Rectal smooth muscle tissue (tissue), 1 donor: ENCODE data around the gene ARID5A.
A peak's percentile ranks its signal among the peaks of the same experiment; 100 is the strongest.

Source experiments
- H3K27ac ChIP-seq: one replicate; pipeline ENCODE4 v1.7.0; 2013; ENCODE audit warnings: low read depth, low read length, inconsistent platforms
- H3K27me3 ChIP-seq: one replicate; pipeline ENCODE4 v1.7.0; 2013; ENCODE audit warnings: low read length; ENCODE audit not compliant: control insufficient read depth, insufficient read depth
- H3K36me3 ChIP-seq: one replicate; pipeline ENCODE4 v1.7.0; 2013; ENCODE audit warnings: low read length; ENCODE audit not compliant: control insufficient read depth, insufficient read depth
- H3K4me1 ChIP-seq: one replicate; pipeline ENCODE4 v1.7.0; 2013; ENCODE audit warnings: low read length; ENCODE audit not compliant: control insufficient read depth, insufficient read depth
- H3K4me3 ChIP-seq: one replicate; pipeline ENCODE4 v1.7.0; 2013; ENCODE audit warnings: low read length
- H3K9ac ChIP-seq: one replicate; pipeline ENCODE4 v1.7.0; 2013; ENCODE audit warnings: low read length

The ARID5A gene

DNA sequence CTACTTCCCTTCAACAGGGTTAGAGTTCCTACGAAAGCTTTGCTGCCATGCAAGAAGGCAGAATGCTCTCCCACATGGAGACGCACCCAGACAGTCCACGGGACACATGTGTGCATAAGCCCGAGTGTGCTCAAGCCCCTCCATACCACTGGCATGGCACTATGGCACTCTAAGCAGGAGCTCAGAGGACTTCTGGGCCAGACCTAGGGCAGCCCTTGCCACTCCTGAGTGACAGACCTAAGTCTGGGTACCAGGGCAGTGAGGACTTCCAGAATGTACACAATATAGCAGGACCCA is 11.4 kb upstream of the ARID5A start:
- no peaks in the 10 kb centered on the region for H3K27me3 ChIP-seq
- H3K9ac ChIP-seq = no peak overlapping the region
- no peak overlapping the region for H3K27ac ChIP-seq

DNA sequence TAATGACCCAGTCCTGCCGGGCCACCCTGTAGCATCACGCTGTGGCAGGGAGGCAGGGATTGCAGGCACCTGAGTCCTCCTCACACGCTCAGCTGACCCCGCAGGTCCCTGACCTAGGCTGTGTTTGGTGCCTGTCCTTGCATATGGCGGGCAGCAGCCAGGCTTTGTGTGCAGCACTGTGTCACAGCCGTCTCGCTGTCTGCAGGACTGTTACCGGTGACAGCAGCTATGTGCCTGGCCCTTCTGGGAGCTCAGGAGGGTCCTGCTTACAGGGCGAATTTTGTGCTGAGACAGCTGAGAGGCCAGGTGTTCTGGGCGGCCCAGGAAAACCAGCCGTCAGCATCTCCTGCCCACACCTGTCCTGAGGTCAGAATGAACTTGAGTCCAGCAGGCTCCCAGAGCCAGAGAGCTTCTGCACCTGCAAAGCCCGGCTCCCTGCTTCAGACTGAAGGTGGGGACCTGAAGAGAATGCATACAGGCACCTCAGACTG is 10.4 kb upstream of the ARID5A start:
- no peak overlapping the region for H3K4me3 ChIP-seq
- H3K36me3 ChIP-seq = no peaks in the 10 kb centered on the region
- no peak overlapping the region for H3K27ac ChIP-seq

More for the DNA sequence above, 11.4 kb upstream of the ARID5A start:
- Histone ChIP-seq H3K4me3 (no peak overlapping the region), H3K36me3 (no peaks in the 10 kb centered on the region), H3K4me1 (peaks cover 10% of the 10 kb centered on the region)

DNA sequence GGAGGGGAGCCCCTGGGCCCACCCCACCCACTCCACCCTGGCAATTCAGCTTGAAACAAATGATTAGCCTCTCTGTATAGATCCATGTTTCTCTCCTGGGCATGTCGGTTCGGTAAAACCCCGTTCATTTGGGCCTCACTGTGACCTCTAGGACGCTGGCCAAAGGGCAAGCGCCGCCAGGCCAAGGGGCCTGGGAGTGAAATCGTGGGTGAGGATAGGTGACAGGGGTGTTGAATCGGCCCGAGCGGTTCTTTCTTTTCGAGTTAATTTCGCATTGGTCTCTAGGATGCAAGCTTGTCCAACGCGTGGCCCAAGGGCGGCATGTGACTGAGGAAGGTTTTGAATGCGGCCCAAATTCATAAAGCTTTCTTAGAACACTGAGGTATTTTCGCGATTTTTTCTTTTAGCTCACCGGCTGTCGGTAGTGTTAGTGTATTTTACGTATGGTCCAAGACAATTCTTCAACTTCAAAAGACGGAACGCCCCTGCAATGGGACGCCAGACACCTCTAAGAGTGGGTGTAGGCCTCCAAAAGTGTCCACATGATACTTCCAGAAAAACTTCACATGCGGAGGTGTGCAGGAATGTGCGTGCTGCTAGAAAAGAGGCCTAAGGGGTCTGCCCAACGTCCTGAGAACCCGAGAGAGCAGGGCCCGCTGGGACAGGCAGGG is 9.8 kb upstream of the ARID5A start:
- Histone ChIP-seq H3K36me3 (no peaks in the 10 kb centered on the region), H3K27ac (peak overlapping the region; percentile 80), H3K4me1 (peaks cover 17% of the 10 kb centered on the region), H3K27me3 (no peaks in the 10 kb centered on the region), H3K9ac (peak overlapping the region; percentile 52), H3K4me3 (peak overlapping the region; percentile 60)

More for the DNA sequence above, 10.4 kb upstream of the ARID5A start:
- H3K9ac ChIP-seq = no peak overlapping the region
- no peaks in the 10 kb centered on the region for H3K27me3 ChIP-seq
- peaks cover 11% of the 10 kb centered on the region for H3K4me1 ChIP-seq

DNA sequence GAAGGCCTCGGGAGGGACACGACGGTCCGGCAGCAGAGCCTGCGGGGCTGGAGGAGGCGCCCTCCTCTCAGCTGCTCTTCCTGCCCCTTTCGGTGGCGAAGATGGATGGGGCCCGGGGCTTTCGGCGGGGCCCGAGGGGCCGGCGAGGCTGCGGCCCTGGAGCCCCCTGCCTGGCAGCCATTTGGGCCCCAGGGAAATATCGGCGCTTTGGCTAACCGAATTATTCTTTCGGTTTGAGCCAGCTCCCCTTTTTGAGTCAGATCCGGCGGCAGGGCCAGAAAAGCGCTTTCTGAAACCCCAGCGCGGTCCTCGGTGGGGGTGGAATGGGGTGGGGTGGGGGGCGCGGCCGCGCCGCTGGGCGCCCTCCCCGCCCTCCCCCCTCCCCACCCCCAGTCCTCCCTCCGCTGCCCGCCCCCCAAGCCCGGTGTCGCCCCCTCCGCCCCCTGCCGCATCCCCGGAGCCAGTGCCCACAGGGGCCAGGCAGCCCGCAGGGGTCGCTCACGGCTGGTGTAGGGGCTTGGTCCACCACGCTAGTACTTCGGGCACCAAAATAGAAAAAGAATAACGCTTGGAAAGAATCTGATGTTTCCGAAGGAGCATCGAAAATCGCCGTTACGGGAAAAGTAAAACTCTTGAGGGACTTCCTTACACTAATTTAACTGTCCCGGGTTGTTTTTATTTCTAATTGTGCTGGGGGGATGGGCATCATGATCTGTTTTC is 9.1 kb upstream of the ARID5A start:
- Histone ChIP-seq H3K4me3 (peak overlapping the region; percentile 60), H3K36me3 (no peaks in the 10 kb centered on the region), H3K27me3 (no peaks in the 10 kb centered on the region), H3K4me1 (peaks cover 20% of the 10 kb centered on the region), H3K9ac (peak overlapping the region; percentile 52), H3K27ac (peak overlapping the region; percentile 84)

DNA sequence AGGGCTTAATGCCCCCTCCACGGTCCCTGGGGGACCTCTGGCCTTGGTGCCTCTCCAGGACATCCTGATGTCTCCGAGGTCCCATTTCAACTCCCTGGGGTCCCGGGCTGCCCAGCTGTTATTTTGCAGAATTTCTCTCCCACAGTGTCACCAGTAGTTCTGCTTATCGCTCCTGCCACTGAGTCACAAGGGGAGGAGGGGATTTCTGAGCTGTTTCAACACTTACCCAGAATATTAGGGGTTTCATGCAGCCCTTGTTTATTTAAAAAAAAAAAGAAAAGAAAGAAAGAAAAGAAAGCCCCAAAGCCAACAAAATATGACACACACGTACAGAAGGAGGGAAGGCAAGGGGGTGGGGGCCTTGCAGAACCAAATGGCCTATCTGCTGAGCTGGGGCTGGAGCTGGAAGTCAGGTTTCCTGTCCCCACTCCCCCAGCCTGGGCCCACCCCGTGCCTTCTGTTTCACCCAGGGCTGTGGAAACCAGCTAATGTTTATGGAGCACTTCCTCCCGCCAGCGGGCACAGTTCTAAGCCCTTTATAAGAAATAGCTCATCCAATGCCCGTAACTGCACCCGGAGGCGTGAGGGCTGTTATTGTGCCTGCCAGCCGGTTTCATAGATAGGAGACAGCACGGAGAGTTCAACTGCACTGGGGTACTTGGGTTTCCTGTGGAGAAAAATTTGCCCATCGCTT is 8.4 kb upstream of the ARID5A start:
- H3K36me3 ChIP-seq = no peaks in the 10 kb centered on the region
- H3K4me3 ChIP-seq = peak overlapping the region; percentile 53
- H3K27me3 ChIP-seq = no peaks in the 10 kb centered on the region
- no peak overlapping the region for H3K9ac ChIP-seq
- peaks cover 27% of the 10 kb centered on the region for H3K4me1 ChIP-seq
- peak overlapping the region; percentile 84 for H3K27ac ChIP-seq

DNA sequence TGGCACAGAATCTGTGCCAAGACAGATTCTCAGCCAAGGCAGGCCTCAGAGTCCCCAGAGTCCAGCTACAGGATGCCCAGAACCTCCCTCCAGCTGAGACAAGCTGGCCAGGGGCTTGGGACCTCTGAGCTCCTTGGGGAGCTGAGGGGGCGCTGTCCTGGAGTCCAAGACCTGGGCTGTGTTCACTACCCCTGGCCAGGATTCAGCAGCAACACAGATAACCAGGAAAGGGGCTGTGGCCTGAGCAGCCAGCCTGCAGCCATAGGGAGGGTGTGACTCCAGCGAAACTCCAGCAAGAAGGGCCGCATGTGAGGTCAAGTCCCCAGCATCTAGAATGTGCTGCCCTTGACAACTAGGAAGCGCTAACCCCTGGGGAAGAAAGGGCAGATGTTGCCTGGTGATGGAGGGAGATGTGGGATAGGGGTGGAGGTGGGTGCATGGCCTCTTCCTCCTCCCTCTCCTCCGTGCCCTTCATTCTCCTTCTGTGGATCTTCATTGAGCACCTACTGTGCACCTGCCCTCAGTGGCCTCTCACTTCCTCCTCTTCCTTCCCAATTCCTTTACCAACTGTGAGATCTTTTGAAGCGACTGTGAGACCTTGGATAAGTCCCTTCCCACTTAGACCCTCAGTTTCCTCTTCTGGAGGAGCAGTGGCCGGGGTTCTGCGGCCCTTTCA is 7.7 kb upstream of the ARID5A start:
- no peak overlapping the region for H3K9ac ChIP-seq

DNA sequence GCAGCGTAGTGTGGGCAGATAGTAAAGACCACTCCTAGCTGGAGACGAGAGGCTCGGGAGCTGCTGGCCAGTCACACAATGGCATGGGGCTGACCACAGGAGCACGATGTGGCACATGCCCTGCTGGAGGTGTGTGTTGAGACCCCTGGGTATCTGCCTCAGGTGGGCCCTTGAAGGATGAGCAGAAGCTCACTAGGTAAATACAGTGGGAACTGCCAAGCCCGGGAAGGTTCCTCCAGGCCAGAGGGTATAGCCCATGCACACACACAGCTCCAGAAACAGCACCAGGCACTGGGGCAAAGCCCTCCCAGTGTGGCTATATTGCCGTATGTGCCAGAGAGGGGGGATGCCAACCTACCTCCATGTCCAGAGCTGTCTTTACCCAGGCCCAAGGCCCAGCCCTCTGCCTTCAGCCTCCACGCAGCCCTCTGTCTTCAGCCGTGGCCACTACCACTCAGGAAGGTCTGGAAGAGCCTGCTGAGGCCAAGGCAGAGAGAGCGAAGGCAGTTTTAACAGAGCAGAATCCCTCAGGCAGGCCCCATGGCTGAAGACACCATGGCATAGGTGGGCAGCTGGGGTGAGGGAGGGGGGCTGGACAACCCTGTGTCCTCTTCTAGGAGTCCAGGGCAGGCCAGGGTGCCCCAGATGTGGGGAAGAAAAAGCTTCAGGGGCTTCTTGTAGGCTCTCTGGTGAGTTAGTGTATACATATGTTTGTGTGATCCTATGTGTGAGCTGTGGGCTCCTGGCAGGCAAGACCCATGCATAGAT is 7.0 kb upstream of the ARID5A start:
- Histone ChIP-seq H3K9ac (no peak overlapping the region), H3K4me1 (peaks cover 40% of the 10 kb centered on the region), H3K27me3 (no peaks in the 10 kb centered on the region), H3K36me3 (no peaks in the 10 kb centered on the region), H3K4me3 (no peak overlapping the region), H3K27ac (no peak overlapping the region)

More for the DNA sequence above, 7.7 kb upstream of the ARID5A start:
- no peaks in the 10 kb centered on the region for H3K36me3 ChIP-seq
- H3K27ac ChIP-seq = peak overlapping the region; percentile 84
- no peak overlapping the region for H3K4me3 ChIP-seq
- peaks cover 33% of the 10 kb centered on the region for H3K4me1 ChIP-seq
- H3K27me3 ChIP-seq = no peaks in the 10 kb centered on the region

DNA sequence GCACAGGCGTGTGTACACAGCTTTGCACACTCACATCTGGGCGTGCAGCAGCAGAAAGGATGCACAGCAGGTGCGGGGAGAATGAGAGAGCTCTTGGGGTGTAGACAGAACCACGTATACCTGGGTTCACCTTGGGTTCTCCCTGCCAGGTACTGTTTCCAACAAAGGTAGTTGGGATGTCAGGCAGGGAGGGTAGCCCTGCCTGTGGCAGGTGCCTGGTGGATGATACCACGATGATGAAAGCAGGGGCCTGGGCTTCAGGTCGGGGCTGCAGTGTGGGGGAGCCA is 6.5 kb upstream of the ARID5A start:
- H3K9ac ChIP-seq = no peak overlapping the region
- peak overlapping the region; percentile 28 for H3K27ac ChIP-seq
- peaks cover 45% of the 10 kb centered on the region for H3K4me1 ChIP-seq
- H3K36me3 ChIP-seq = no peaks in the 10 kb centered on the region
- no peak overlapping the region for H3K4me3 ChIP-seq
- H3K27me3 ChIP-seq = no peaks in the 10 kb centered on the region

DNA sequence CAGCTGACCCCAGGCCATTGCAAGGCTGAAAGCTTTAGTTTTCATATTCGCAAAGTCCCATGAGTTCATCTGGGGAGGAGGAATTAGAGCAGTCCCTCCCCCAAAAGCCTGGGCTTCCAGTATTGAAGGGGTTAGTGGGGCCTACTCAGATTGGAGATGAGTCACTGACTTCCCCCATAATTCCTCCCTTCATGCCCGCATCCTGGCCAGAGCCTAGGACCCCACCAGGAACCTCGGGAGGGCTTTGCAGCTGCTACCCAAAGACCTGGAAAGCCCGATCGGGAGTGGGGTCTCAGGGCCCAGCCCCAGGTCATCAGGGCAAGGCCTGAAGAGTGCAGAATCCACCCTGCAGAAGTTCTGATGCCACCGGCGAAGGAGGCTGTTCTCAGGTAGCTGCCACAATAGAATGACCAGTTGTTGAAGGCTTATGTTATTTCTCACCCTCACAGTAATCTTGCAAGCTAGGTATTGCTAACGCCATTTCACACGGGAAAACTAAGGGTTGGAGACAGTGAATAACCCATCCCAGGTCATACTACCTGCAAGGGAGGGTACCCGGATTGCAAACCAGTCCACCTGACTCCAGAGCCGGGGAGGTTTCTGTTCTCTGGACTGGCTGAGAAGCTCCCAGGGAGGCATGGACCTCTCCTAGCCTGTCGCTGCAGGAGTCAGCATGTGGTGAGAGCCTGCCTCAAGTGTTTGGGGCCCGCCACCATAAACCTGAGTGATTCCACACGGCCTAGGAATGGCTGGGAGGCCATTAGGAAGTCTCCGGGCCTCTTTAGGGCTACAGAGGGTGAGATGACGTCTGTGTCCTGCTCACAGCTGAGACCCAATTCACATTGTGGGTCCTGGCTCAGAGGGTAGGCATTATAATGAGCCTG is 5.8 kb upstream of the ARID5A start:
- Histone ChIP-seq H3K36me3 (no peaks in the 10 kb centered on the region), H3K9ac (no peak overlapping the region), H3K4me3 (no peak overlapping the region), H3K4me1 (peaks cover 45% of the 10 kb centered on the region), H3K27me3 (no peaks in the 10 kb centered on the region), H3K27ac (peak overlapping the region; percentile 93)

DNA sequence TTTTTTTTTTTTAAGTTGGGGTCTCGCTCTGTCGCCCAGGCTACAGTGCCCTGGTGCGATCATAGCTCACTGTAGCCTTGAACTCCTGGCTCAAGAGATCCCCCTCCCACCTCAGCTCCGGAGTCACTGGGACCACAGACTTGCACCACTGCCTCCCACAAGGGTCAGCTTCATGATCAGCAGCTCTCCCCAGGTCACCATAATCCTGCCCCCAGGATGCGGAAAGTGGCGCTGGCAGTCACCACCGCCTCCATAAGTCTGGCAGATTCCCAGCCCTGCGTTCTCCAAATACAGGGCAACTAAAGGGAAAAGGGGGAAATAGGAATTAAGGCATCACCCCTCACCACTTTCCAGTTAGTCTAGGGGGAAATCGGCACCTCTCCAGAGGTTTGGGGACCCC is 5.2 kb upstream of the ARID5A start:
- Histone ChIP-seq H3K36me3 (no peaks in the 10 kb centered on the region), H3K9ac (peak overlapping the region; percentile 27), H3K27ac (peak overlapping the region; percentile 93), H3K27me3 (no peaks in the 10 kb centered on the region), H3K4me3 (peak overlapping the region; percentile 54), H3K4me1 (peaks cover 48% of the 10 kb centered on the region)

DNA sequence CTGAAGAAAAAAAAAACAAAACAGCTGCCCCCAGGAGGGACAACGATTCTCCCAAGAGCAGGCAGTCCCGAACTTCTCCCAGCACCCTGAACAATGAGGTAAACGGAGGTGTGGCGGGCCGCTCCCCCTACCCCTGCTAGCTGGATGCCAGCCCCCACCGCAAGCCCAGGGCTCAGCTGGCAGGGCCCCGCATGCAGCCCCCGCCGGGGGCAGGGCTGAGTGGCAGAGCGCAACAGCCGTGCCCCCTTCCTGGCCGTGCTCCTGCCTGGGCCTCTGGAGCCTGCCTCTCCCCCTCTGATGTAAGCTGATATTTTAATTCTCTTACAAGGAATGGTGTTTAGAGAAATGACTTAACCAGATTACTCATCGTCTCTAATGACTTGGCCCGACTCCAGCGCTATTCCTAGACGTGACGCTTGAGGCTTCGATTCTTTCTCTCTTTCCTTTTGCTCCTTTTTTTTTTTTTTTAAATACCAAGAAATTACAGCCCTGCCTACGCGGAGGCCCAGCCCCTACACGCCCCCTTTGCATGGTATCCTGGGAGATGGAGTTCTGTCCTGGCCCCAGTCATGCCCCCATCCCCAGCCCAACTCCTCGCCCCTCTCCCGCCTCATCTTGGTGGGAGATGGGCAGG is 4.6 kb upstream of the ARID5A start:
- Histone ChIP-seq H3K4me1 (peaks cover 48% of the 10 kb centered on the region), H3K27ac (peak overlapping the region; percentile 93), H3K27me3 (no peaks in the 10 kb centered on the region), H3K36me3 (no peaks in the 10 kb centered on the region), H3K4me3 (peak overlapping the region; percentile 54), H3K9ac (no peak overlapping the region)
